Peyer's patch (tissue), 4 donors: ENCODE data around the gene MFAP5. TPM values are rescaled to one million over a fixed set of nuclear protein-coding genes. Genes with fewer than 3 reads are reported as not detected.
"Not testable (repeated sequence)": the region's sequence is repeated elsewhere in the genome, so short reads cannot be mapped to it uniquely, and the experiment has no call there.

Experiments
- DNase-seq, 3 donors: peaks; one replicate each; pipeline ENCODE4 v3.0.0-alpha.2; 2017 to 2019
- H3K27ac ChIP-seq, 4 donors: fragments of 200-600 bp; sonication (generic); one replicate each; pipeline ENCODE4 v1.5.1; 2016 to 2019
- H3K27me3 ChIP-seq, 2 donors: fragments of 200-600 bp; sonication (generic); one replicate each; pipeline ENCODE4 v1.5.1; 2019
- H3K36me3 ChIP-seq, 3 donors: fragments of 200-600 bp; sonication (generic); one replicate each; pipeline ENCODE4 v1.5.1; 2016 to 2019
- H3K4me1 ChIP-seq, 4 donors: fragments of 200-600 bp; sonication (generic); one replicate each; pipeline ENCODE4 v1.5.1; 2016 to 2019
- H3K4me3 ChIP-seq, 4 donors: fragments of 200-600 bp; sonication (generic); 1 replicate in 3 of 4; 2 replicates in 1 of 4; pipeline ENCODE4 v1.5.1; 2016 to 2019; ENCODE audit warnings: mild to moderate bottlenecking in 1 of 4
- H3K9me3 ChIP-seq, 4 donors: fragments of 200-600 bp; sonication (generic); one replicate each; pipeline ENCODE4 v1.5.1; 2016 to 2019; ENCODE audit warnings: mild to moderate bottlenecking in 1 of 4
- CTCF ChIP-seq, 6 experiments: fragments of 450-650 bp in 4 of 6; fragments of 200-600 bp in 2 of 6; sonication (generic) in 1 of 6; IDR thresholded peaks; one replicate each; pipeline ENCODE4 v1.5.1; 2017 to 2019; ENCODE audit warnings: antibody characterized with exemption in 6 of 6, mild to moderate bottlenecking in 3 of 6, moderate library complexity in 1 of 6
- POLR2A ChIP-seq, 2 donors: fragments of 450-650 bp; IDR thresholded peaks; one replicate each; pipeline ENCODE4 v1.5.1; 2017; ENCODE audit warnings: antibody characterized with exemption in 2 of 2, mild to moderate bottlenecking in 2 of 2, moderate library complexity in 2 of 2
- total RNA-seq, 4 donors: library from RNA; depleted of rRNA; stranded (reverse); fragments of >200 nt; gene quantifications; one replicate each; pipeline ENCODE4 v1.1.0, GENCODE V29; 2016

The MFAP5 gene
- total RNA-seq, 4 donors from 2014 or later: 17.3 to 67.4 (median 32.4) TPM

GRCh38 chr12:8638951-8639350 is 23.7 kb downstream of the MFAP5 start:
- no peak for DNase-seq
- H3K9me3 ChIP-seq: no peaks in the 10 kb centered on the region
- H3K36me3 ChIP-seq: no peaks in the 10 kb centered on the region
- TF ChIP-seq CTCF (IDR thresholded peaks at IDR 0.05) (no peak), POLR2A (IDR thresholded peaks at IDR 0.05) (no peak)
- no peaks in the 10 kb centered on the region for H3K27me3 ChIP-seq
- no peaks in the 10 kb centered on the region for H3K4me1 ChIP-seq
- H3K4me3 ChIP-seq: no peak overlapping the region
- no peak overlapping the region for H3K27ac ChIP-seq

GRCh38 chr12:8637666-8638065 is 25.0 kb downstream of the MFAP5 start:
- no peak for TF ChIP-seq CTCF (IDR thresholded peaks at IDR 0.05)
- no peak for TF ChIP-seq POLR2A (IDR thresholded peaks at IDR 0.05)
- Histone ChIP-seq H3K4me3 (no peak overlapping the region), H3K27ac (no peak overlapping the region), H3K9me3 (no peaks in the 10 kb centered on the region), H3K27me3 (no peaks in the 10 kb centered on the region), H3K36me3 (no peaks in the 10 kb centered on the region), H3K4me1 (no peaks in the 10 kb centered on the region)
- no peak for DNase-seq

- DNase-seq: no peak
- TF ChIP-seq POLR2A (IDR thresholded peaks at IDR 0.05): no peak
- no peak for TF ChIP-seq CTCF (IDR thresholded peaks at IDR 0.05)
- Histone ChIP-seq H3K4me1 (no peaks in the 10 kb centered on the region), H3K27ac (no peak overlapping the region), H3K9me3 (no peaks in the 10 kb centered on the region), H3K27me3 (no peaks in the 10 kb centered on the region), H3K36me3 (no peaks in the 10 kb centered on the region), H3K4me3 (no peak overlapping the region)
Observed at GRCh38 chr12:8637244-8637643, 25.4 kb downstream of the MFAP5 start.

GRCh38 chr12:8636581-8636980 is 26.0 kb downstream of the MFAP5 start:
- DNase-seq: no peak
- no peak for TF ChIP-seq POLR2A (IDR thresholded peaks at IDR 0.05)
- no peak for TF ChIP-seq CTCF (IDR thresholded peaks at IDR 0.05)
- no peak overlapping the region for H3K27ac ChIP-seq
- H3K4me1 ChIP-seq: no peaks in the 10 kb centered on the region
- no peaks in the 10 kb centered on the region for H3K27me3 ChIP-seq
- no peak overlapping the region for H3K4me3 ChIP-seq
- H3K9me3 ChIP-seq: no peaks in the 10 kb centered on the region
- no peaks in the 10 kb centered on the region for H3K36me3 ChIP-seq

- H3K9me3 ChIP-seq, H3K4me1 ChIP-seq, H3K27me3 ChIP-seq, H3K36me3 ChIP-seq, H3K4me3 ChIP-seq, H3K27ac ChIP-seq, DNase-seq: not testable (repeated sequence)
Observed at GRCh38 chr12:8636007-8636346, 26.6 kb downstream of the MFAP5 start.

GRCh38 chr12:8635342-8636006 is 27.2 kb downstream of the MFAP5 start:
- not testable (repeated sequence) for H3K27ac ChIP-seq, DNase-seq, H3K9me3 ChIP-seq, H3K4me3 ChIP-seq, H3K27me3 ChIP-seq, H3K4me1 ChIP-seq, H3K36me3 ChIP-seq

- H3K27ac ChIP-seq: no peak overlapping the region
- no peak overlapping the region for H3K4me3 ChIP-seq
- H3K4me1 ChIP-seq: no peaks in the 10 kb centered on the region
- no peaks in the 10 kb centered on the region for H3K27me3 ChIP-seq
- DNase-seq: no peak
- no peaks in the 10 kb centered on the region for H3K36me3 ChIP-seq
- TF ChIP-seq POLR2A (IDR thresholded peaks at IDR 0.05) (no peak), CTCF (IDR thresholded peaks at IDR 0.05) (no peak)
- H3K9me3 ChIP-seq: no peaks in the 10 kb centered on the region
Observed at GRCh38 chr12:8630131-8630530, 32.5 kb downstream of the MFAP5 start.
